Measurements from ENCODE around the gene POLR3H.

Gene POLR3H

GRCh38 chr22:41480397-41480735 lies 63.9 kb downstream of the POLR3H start:
- TF ChIP-seq CTCF (IDR thresholded peaks at IDR 0.05) = no peak

DNA sequence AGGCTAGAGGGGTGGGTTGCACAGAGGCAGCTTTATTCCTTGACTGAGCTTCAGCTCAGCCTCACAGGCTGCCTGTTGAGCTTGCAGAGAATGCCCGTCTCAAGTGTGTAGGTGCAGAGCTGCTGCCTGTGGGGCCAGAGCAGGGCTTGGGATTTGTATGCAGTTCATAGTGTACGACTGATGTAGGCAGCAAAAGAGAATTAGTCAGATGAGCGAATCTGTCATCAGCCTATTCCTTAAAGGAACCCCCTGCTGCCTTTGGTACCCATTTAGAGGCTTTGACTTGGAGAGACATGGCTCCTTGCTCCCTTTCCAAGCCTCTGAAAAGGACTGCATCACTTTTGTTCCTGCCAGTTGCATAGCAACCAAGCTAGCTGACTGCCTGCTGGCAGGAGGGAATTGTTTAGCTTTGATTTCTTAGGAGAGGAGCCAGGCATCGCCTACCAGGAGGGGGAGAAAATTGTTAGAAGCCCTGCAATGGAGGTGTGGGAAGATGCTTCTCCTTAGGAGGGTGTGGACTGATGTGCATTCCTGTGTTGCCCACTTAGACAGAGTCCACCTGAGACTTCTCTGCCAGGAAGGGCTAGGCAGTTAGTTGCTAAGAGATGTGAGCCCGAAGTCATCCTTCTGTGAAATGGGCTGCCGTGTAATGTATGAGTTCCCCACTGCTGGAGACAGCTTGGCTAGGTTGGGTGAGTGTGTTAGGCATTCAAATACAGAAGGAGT lies 64.4 kb downstream of the POLR3H start:
- TF ChIP-seq CTCF (IDR thresholded peaks at IDR 0.05) = no peak

DNA sequence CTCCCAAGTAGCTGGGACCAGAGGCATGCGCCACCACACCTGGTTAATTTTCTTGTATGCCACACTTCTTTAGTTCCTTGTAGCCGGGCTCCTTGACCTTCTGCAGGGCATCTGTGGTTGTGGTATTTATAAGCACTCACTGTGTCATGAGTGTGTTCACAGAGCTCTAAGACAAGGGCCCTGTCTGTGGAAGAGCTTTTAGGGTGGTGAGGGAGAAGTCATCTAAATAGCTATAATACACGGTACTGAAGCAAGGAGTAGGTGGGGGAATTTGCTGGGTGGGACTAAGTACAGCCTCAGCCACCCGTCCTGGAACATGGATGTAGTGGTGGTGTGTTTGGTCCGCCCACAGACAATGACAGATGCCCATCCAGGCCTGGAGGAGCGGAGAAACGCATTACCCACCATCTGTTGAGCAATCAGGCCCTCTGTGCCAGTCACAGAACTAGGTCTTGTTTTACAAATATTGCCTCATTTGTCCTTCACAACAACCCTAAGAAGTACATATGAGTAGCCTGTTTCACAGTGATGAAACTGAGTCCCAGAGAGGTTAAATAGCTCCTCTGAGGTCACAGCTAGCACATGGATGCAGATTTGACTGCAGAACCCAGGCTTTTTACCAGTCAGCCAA lies 65.3 kb downstream of the POLR3H start:
- TF ChIP-seq CTCF (IDR thresholded peaks at IDR 0.05) = no peak

GRCh38 chr22:41478473-41478872 lies 65.8 kb downstream of the POLR3H start:
- no peak for TF ChIP-seq CTCF (IDR thresholded peaks at IDR 0.05)

All from LNCAP (cell line).